CD8-positive, alpha-beta memory T cell (primary cell): ENCODE results near the gene TOP3B. TPM values are rescaled to one million over a fixed set of nuclear protein-coding genes. Genes with fewer than 3 reads are reported as not detected.

Source experiments
- CTCF ChIA-PET: fragments of 350-600 bp; sonication (Branson Sonifier 250); formaldehyde crosslinking; loops from one replicate; lab custom pipeline; 2021; ENCODE audit warnings: antibody characterized with exemption; lab: Charles Lee
- POLR2A ChIA-PET: fragments of 350-600 bp; sonication (Branson Sonifier 250); formaldehyde crosslinking; loops from one replicate; lab custom pipeline; 2021; ENCODE audit warnings: antibody characterized with exemption; lab: Charles Lee
- DNase-seq, 5 donors: peaks; one replicate each; pipeline versions ENCODE4 v3.0.0 to v3.0.0-alpha.2; 2020 to 2022; ENCODE audit warnings: mixed read lengths in 1 of 5
- H3K27ac ChIP-seq: one replicate; pipeline ENCODE4 v1.7.0; 2013; ENCODE audit warnings: low read depth, mild to moderate bottlenecking, low read length, moderate library complexity
- H3K27me3 ChIP-seq: 2 replicates; pipeline ENCODE4 v1.7.0; 2013; ENCODE audit warnings: low read length, mild to moderate bottlenecking; ENCODE audit not compliant: insufficient read depth, poor library complexity, severe bottlenecking
- H3K36me3 ChIP-seq: 2 replicates; pipeline ENCODE4 v1.7.0; 2013; ENCODE audit warnings: mild to moderate bottlenecking, low read length, moderate library complexity; ENCODE audit not compliant: insufficient read depth
- H3K4me1 ChIP-seq: 2 replicates; pipeline ENCODE4 v1.7.0; 2013; ENCODE audit warnings: mild to moderate bottlenecking, low read length, moderate library complexity; ENCODE audit not compliant: insufficient read depth
- H3K4me3 ChIP-seq: 2 replicates; pipeline ENCODE4 v1.7.0; 2013; ENCODE audit warnings: mild to moderate bottlenecking, low read length
- H3K9me3 ChIP-seq: 2 replicates; pipeline ENCODE4 v1.7.0; 2013; ENCODE audit warnings: mild to moderate bottlenecking, low read length
- H3K27ac Mint-ChIP-seq, 8 donors: one replicate each; pipeline ENCODE4 v1.8.0; 2020 to 2021; ENCODE audit warnings: mixed read lengths in 8 of 8, mild to moderate bottlenecking in 6 of 8, inconsistent platforms in 3 of 8, moderate library complexity in 3 of 8
- H3K27me3 Mint-ChIP-seq, 2 donors: one replicate each; pipeline ENCODE4 v1.8.0; 2020 to 2021; ENCODE audit warnings: mixed read lengths in 2 of 2, mild to moderate bottlenecking in 1 of 2, moderate library complexity in 1 of 2
- H3K36me3 Mint-ChIP-seq, 3 donors: one replicate each; pipeline ENCODE4 v1.8.0; 2020 to 2021; ENCODE audit warnings: mixed read lengths in 3 of 3, inconsistent platforms in 1 of 3, mild to moderate bottlenecking in 1 of 3
- H3K4me1 Mint-ChIP-seq, 3 donors: one replicate each; pipeline ENCODE4 v1.8.0; 2020 to 2021; ENCODE audit warnings: mixed read lengths in 3 of 3, inconsistent platforms in 1 of 3, mild to moderate bottlenecking in 1 of 3
- H3K4me3 Mint-ChIP-seq, 7 donors: one replicate each; pipeline ENCODE4 v1.8.0; 2020 to 2021; ENCODE audit warnings: mixed read lengths in 7 of 7, mild to moderate bottlenecking in 6 of 7, moderate library complexity in 4 of 7, inconsistent platforms in 2 of 7
- H3K9me3 Mint-ChIP-seq, 5 donors: one replicate each; pipeline ENCODE4 v1.8.0; 2020 to 2022; ENCODE audit warnings: mixed read lengths in 5 of 5, mild to moderate bottlenecking in 3 of 5, moderate library complexity in 2 of 5, inconsistent platforms in 1 of 5
- polyA plus RNA-seq: library from polyadenylated mRNA; unstranded; fragments of 300-500 nt; fragmentation: Illumina TruSeq; gene quantifications from one replicate; pipeline ENCODE4 v1.2.3, GENCODE V29; 2021
- total RNA-seq, 2 experiments: library from RNA; stranded (reverse); gene quantifications; one replicate each; pipeline ENCODE4 v1.2.3, GENCODE V29; 2021

Gene TOP3B
- total and polyA plus RNA-seq, 3 experiments from 2014 or later: 17.3 to 36.9 (median 30.1) TPM

GRCh38 chr22:22024440-22024839 is 41.9 kb upstream of the TOP3B start:
- H3K4me3 Mint-ChIP-seq: no peak overlapping the region
- no peak for DNase-seq
- H3K27ac ChIP-seq: no peak overlapping the region
- H3K36me3 Mint-ChIP-seq: no peaks in the 10 kb centered on the region
- H3K27me3 ChIP-seq: no peaks in the 10 kb centered on the region
- H3K4me1 ChIP-seq: no peaks in the 10 kb centered on the region
- no peaks in the 10 kb centered on the region for H3K36me3 ChIP-seq
- peaks cover 0 to 1% of the 10 kb centered on the region in 2 donors for H3K27me3 Mint-ChIP-seq
- H3K27ac Mint-ChIP-seq: no peak overlapping the region
- POLR2A ChIA-PET: no interaction called here
- H3K4me3 ChIP-seq: no peak overlapping the region
- CTCF ChIA-PET: no interaction called here
- H3K4me1 Mint-ChIP-seq: no peaks in the 10 kb centered on the region
- H3K9me3 ChIP-seq: no peaks in the 10 kb centered on the region
- H3K9me3 Mint-ChIP-seq: no peaks in the 10 kb centered on the region

GRCh38 chr22:22023581-22024137 is 41.1 kb upstream of the TOP3B start:
- DNase-seq: no peak
- Mint-ChIP-seq H3K36me3 (no peaks in the 10 kb centered on the region), H3K27ac (no peak overlapping the region), H3K4me1 (no peaks in the 10 kb centered on the region), H3K9me3 (no peaks in the 10 kb centered on the region), H3K27me3 (peaks cover 0 to 1% of the 10 kb centered on the region in 2 donors), H3K4me3 (no peak overlapping the region)
- POLR2A ChIA-PET: no interaction called here
- no peak overlapping the region for H3K4me3 ChIP-seq
- H3K9me3 ChIP-seq: no peaks in the 10 kb centered on the region
- no peak overlapping the region for H3K27ac ChIP-seq
- H3K27me3 ChIP-seq: no peaks in the 10 kb centered on the region
- H3K4me1 ChIP-seq: no peaks in the 10 kb centered on the region
- H3K36me3 ChIP-seq: no peaks in the 10 kb centered on the region
- CTCF ChIA-PET: no interaction called here

DNA sequence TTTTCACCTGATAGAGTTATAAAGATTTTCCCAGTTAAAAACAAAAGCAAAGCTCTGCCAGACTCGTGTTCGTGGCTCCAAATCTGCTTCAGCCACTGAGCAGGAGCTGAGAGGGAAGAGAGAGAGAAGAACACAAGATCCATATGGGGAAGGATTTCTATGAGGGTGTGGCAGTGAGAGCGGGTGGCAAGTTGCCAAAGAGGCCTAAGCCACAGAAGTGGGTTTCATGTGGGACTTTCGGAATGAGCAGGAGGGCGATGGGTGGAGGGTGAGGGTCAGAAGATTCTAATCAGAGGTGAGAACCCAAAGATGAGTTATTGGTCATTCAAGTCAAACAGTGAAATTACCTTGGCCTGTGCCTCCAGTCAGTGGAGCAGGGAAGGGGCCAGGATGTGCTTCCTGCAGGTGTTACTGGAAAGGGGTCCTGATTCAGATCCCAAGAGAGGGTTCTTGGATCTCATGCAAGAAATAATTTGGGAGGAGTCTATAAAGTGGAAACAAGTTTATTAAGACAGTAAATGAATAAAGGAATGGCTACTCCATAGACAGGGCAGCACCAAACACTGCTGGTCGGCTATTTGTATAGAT is 40.5 kb upstream of the TOP3B start:
- Histone ChIP-seq H3K36me3 (no peaks in the 10 kb centered on the region), H3K27me3 (no peaks in the 10 kb centered on the region), H3K9me3 (no peaks in the 10 kb centered on the region), H3K4me1 (no peaks in the 10 kb centered on the region), H3K27ac (no peak overlapping the region), H3K4me3 (no peak overlapping the region)
- Mint-ChIP-seq H3K27me3 (peaks cover 1 to 6% of the 10 kb centered on the region in 2 donors), H3K9me3 (no peaks in the 10 kb centered on the region), H3K27ac (peak overlapping the region in 1 of 8 donors; percentile 32), H3K4me3 (no peak overlapping the region), H3K36me3 (no peaks in the 10 kb centered on the region), H3K4me1 (no peaks in the 10 kb centered on the region)
- CTCF ChIA-PET: no interaction called here
- POLR2A ChIA-PET: no interaction called here
- no peak for DNase-seq

GRCh38 chr22:22022255-22022840 is 39.8 kb upstream of the TOP3B start:
- no peaks in the 10 kb centered on the region for H3K9me3 Mint-ChIP-seq

DNA sequence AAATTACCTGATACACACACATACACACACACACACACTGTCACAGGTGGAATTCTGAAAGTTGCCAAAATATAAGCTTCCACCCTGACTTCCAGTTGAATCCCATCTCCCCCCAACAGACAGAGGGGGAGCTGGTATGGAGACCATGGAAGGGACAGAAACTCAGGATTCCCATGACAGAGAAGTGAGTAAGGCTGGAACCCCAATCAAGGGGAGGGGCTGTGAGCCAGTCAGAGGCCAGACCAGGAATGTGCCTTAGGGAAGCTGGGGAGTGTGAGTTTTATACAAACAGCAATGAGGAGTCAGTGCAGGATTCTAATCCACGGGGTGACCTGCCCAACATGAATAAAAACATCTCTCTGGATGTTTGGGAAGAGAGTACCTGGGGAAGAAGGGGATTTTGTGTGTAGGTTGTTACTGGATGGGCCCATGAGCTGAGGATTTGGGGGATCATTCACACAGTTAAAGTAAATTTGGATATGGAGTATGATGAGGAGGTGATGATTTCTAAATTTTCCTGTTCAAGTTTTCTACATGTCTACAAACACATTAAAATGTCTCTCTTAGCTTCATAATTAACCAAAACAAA is 38.7 kb upstream of the TOP3B start:
- Mint-ChIP-seq H3K36me3 (no peaks in the 10 kb centered on the region), H3K4me3 (no peak overlapping the region), H3K4me1 (no peaks in the 10 kb centered on the region), H3K27me3 (peaks cover 1 to 11% of the 10 kb centered on the region in 2 donors), H3K9me3 (no peaks in the 10 kb centered on the region), H3K27ac (peak overlapping the region in 1 of 8 donors; percentile 63)
- ChIA-PET POLR2A (no interaction called here), CTCF (no interaction called here)
- DNase-seq: no peak
- no peaks in the 10 kb centered on the region for H3K4me1 ChIP-seq
- H3K36me3 ChIP-seq: no peaks in the 10 kb centered on the region
- no peaks in the 10 kb centered on the region for H3K9me3 ChIP-seq
- H3K27me3 ChIP-seq: no peaks in the 10 kb centered on the region
- H3K4me3 ChIP-seq: no peak overlapping the region
- no peak overlapping the region for H3K27ac ChIP-seq

More at GRCh38 chr22:22022255-22022840, 39.8 kb upstream of the TOP3B start:
- no peak for DNase-seq
- POLR2A ChIA-PET: no interaction called here
- Mint-ChIP-seq H3K4me3 (no peak overlapping the region), H3K36me3 (no peaks in the 10 kb centered on the region), H3K4me1 (no peaks in the 10 kb centered on the region), H3K27ac (peak overlapping the region in 1 of 8 donors; percentile 38), H3K27me3 (peaks cover 1 to 8% of the 10 kb centered on the region in 2 donors)
- no peaks in the 10 kb centered on the region for H3K9me3 ChIP-seq
- no peak overlapping the region for H3K27ac ChIP-seq
- no peaks in the 10 kb centered on the region for H3K36me3 ChIP-seq
- H3K4me1 ChIP-seq: no peaks in the 10 kb centered on the region
- no peak overlapping the region for H3K4me3 ChIP-seq
- CTCF ChIA-PET: no interaction called here
- H3K27me3 ChIP-seq: no peaks in the 10 kb centered on the region

GRCh38 chr22:22020425-22020852 is 37.9 kb upstream of the TOP3B start:
- no peak overlapping the region for H3K4me3 Mint-ChIP-seq
- Histone ChIP-seq H3K4me3 (no peak overlapping the region), H3K9me3 (no peaks in the 10 kb centered on the region), H3K27me3 (no peaks in the 10 kb centered on the region), H3K4me1 (no peaks in the 10 kb centered on the region), H3K27ac (no peak overlapping the region), H3K36me3 (no peaks in the 10 kb centered on the region)
- peak overlapping the region in 2 of 8 donors; percentile 0 to 58 for H3K27ac Mint-ChIP-seq
- no peaks in the 10 kb centered on the region for H3K9me3 Mint-ChIP-seq
- peaks cover 1 to 11% of the 10 kb centered on the region in 2 donors for H3K27me3 Mint-ChIP-seq
- no peak for DNase-seq
- no peaks in the 10 kb centered on the region for H3K36me3 Mint-ChIP-seq
- ChIA-PET POLR2A (no interaction called here), CTCF (no interaction called here)
- H3K4me1 Mint-ChIP-seq: no peaks in the 10 kb centered on the region

- H3K27ac ChIP-seq: no peak overlapping the region
- no peak overlapping the region for H3K4me3 Mint-ChIP-seq
- no peaks in the 10 kb centered on the region for H3K9me3 Mint-ChIP-seq
- H3K36me3 ChIP-seq: no peaks in the 10 kb centered on the region
- H3K4me1 ChIP-seq: no peaks in the 10 kb centered on the region
- H3K4me1 Mint-ChIP-seq: no peaks in the 10 kb centered on the region
- H3K27ac Mint-ChIP-seq: peak overlapping the region in 1 of 8 donors; percentile 80
- peaks cover 0 to 11% of the 10 kb centered on the region in 2 donors for H3K27me3 Mint-ChIP-seq
- no peak for DNase-seq
- H3K27me3 ChIP-seq: no peaks in the 10 kb centered on the region
- H3K4me3 ChIP-seq: no peak overlapping the region
- H3K9me3 ChIP-seq: no peaks in the 10 kb centered on the region
- ChIA-PET CTCF (no interaction called here), POLR2A (no interaction called here)
- no peaks in the 10 kb centered on the region for H3K36me3 Mint-ChIP-seq
Measured at GRCh38 chr22:22019659-22020424, 37.3 kb upstream of the TOP3B start.
